Mucosa of rectum (tissue), 2 donors: ENCODE results near the gene PLEKHM2.

Source experiments
- H3K27ac ChIP-seq, 2 donors: one replicate each; pipeline ENCODE4 v1.7.0; 2013; ENCODE audit warnings: inconsistent platforms in 2 of 2, low read depth in 2 of 2, low read length in 2 of 2
- H3K27me3 ChIP-seq, 2 donors: one replicate each; pipeline ENCODE4 v1.7.0; 2013; ENCODE audit warnings: low read length in 2 of 2; ENCODE audit not compliant: control insufficient read depth in 2 of 2, insufficient read depth in 2 of 2
- H3K36me3 ChIP-seq, 2 donors: one replicate each; pipeline ENCODE4 v1.7.0; 2013; ENCODE audit warnings: low read length in 2 of 2; ENCODE audit not compliant: control insufficient read depth in 2 of 2, insufficient read depth in 2 of 2
- H3K4me1 ChIP-seq, 2 donors: one replicate each; pipeline ENCODE4 v1.7.0; 2013; ENCODE audit warnings: low read length in 2 of 2, mild to moderate bottlenecking in 1 of 2; ENCODE audit not compliant: control insufficient read depth in 2 of 2, insufficient read depth in 2 of 2
- H3K4me3 ChIP-seq, 2 donors: one replicate each; pipeline ENCODE4 v1.7.0; 2013; ENCODE audit warnings: low read length in 2 of 2
- H3K9ac ChIP-seq, 2 donors: one replicate each; pipeline ENCODE4 v1.7.0; 2013; ENCODE audit warnings: low read length in 2 of 2, low read depth in 1 of 2, mild to moderate bottlenecking in 1 of 2
- H3K9me3 ChIP-seq, 2 donors: one replicate each; pipeline ENCODE4 v1.7.0; 2013; ENCODE audit warnings: low read length in 2 of 2; ENCODE audit not compliant: control insufficient read depth in 2 of 2
- donor health status: healthy.
- donor health status: Normal muscosa, but diverticular disease.

The PLEKHM2 gene

GRCh38 chr1:15656464-15656863, 27.7 kb upstream of the PLEKHM2 start:
- no peaks in the 10 kb centered on the region for H3K4me1 ChIP-seq
- no peak overlapping the region for H3K9ac ChIP-seq
- no peaks in the 10 kb centered on the region for H3K9me3 ChIP-seq
- peaks cover 47 to 57% of the 10 kb centered on the region in 2 donors for H3K36me3 ChIP-seq
- no peaks in the 10 kb centered on the region for H3K27me3 ChIP-seq
- H3K27ac ChIP-seq, result no peak overlapping the region
- no peak overlapping the region for H3K4me3 ChIP-seq

GRCh38 chr1:15657021-15657420, 27.1 kb upstream of the PLEKHM2 start:
- no peaks in the 10 kb centered on the region for H3K4me1 ChIP-seq
- H3K4me3 ChIP-seq, result no peak overlapping the region
- H3K9me3 ChIP-seq, result no peaks in the 10 kb centered on the region
- H3K27me3 ChIP-seq, result no peaks in the 10 kb centered on the region
- H3K9ac ChIP-seq, result no peak overlapping the region
- peaks cover 46 to 59% of the 10 kb centered on the region in 2 donors for H3K36me3 ChIP-seq
- H3K27ac ChIP-seq, result no peak overlapping the region

GRCh38 chr1:15660151-15660550, 24.0 kb upstream of the PLEKHM2 start:
- Histone ChIP-seq H3K4me1 (no peaks in the 10 kb centered on the region), H3K27me3 (no peaks in the 10 kb centered on the region), H3K9me3 (no peaks in the 10 kb centered on the region), H3K36me3 (peaks cover 39 to 54% of the 10 kb centered on the region in 2 donors), H3K4me3 (no peak overlapping the region), H3K27ac (no peak overlapping the region), H3K9ac (no peak overlapping the region)

- no peak overlapping the region for H3K27ac ChIP-seq
- H3K4me1 ChIP-seq, result no peaks in the 10 kb centered on the region
- H3K9ac ChIP-seq, result no peak overlapping the region
- peaks cover 30 to 40% of the 10 kb centered on the region in 2 donors for H3K36me3 ChIP-seq
- H3K9me3 ChIP-seq, result no peaks in the 10 kb centered on the region
- no peaks in the 10 kb centered on the region for H3K27me3 ChIP-seq
- H3K4me3 ChIP-seq, result no peak overlapping the region
Observed at GRCh38 chr1:15662477-15662876, 21.6 kb upstream of the PLEKHM2 start.

GRCh38 chr1:15663925-15664324, 20.2 kb upstream of the PLEKHM2 start:
- H3K4me3 ChIP-seq, result no peak overlapping the region
- H3K36me3 ChIP-seq, result peaks cover 30 to 39% of the 10 kb centered on the region in 2 donors
- H3K4me1 ChIP-seq, result peaks cover 0 to 2% of the 10 kb centered on the region in 2 donors
- H3K9ac ChIP-seq, result no peak overlapping the region
- no peaks in the 10 kb centered on the region for H3K9me3 ChIP-seq
- H3K27me3 ChIP-seq, result no peaks in the 10 kb centered on the region
- no peak overlapping the region for H3K27ac ChIP-seq

- Histone ChIP-seq H3K4me3 (no peak overlapping the region), H3K36me3 (peaks cover 3 to 5% of the 10 kb centered on the region in 2 donors), H3K9ac (no peak overlapping the region), H3K27ac (no peak overlapping the region), H3K4me1 (peaks cover 0 to 2% of the 10 kb centered on the region in 2 donors), H3K27me3 (no peaks in the 10 kb centered on the region), H3K9me3 (no peaks in the 10 kb centered on the region)
Observed at GRCh38 chr1:15667362-15667761, 16.8 kb upstream of the PLEKHM2 start.

- H3K9me3 ChIP-seq, result no peaks in the 10 kb centered on the region
- peaks cover 0 to 2% of the 10 kb centered on the region in 2 donors for H3K4me1 ChIP-seq
- H3K9ac ChIP-seq, result no peak overlapping the region
- no peaks in the 10 kb centered on the region for H3K27me3 ChIP-seq
- peaks cover 0 to 2% of the 10 kb centered on the region in 2 donors for H3K36me3 ChIP-seq
- H3K27ac ChIP-seq, result no peak overlapping the region
- no peak overlapping the region for H3K4me3 ChIP-seq
Observed at GRCh38 chr1:15668089-15668754, 15.9 kb upstream of the PLEKHM2 start.

GRCh38 chr1:15669074-15669473, 15.0 kb upstream of the PLEKHM2 start:
- Histone ChIP-seq H3K4me3 (no peak overlapping the region), H3K27ac (no peak overlapping the region), H3K9me3 (no peaks in the 10 kb centered on the region), H3K36me3 (peaks cover 0 to 2% of the 10 kb centered on the region in 2 donors), H3K4me1 (peaks cover 0 to 2% of the 10 kb centered on the region in 2 donors), H3K27me3 (no peaks in the 10 kb centered on the region), H3K9ac (no peak overlapping the region)

GRCh38 chr1:15669864-15670263, 14.3 kb upstream of the PLEKHM2 start:
- Histone ChIP-seq H3K27me3 (no peaks in the 10 kb centered on the region), H3K27ac (no peak overlapping the region), H3K36me3 (peaks cover 0 to 2% of the 10 kb centered on the region in 2 donors), H3K4me3 (no peak overlapping the region), H3K9me3 (no peaks in the 10 kb centered on the region), H3K4me1 (peaks cover 0 to 2% of the 10 kb centered on the region in 2 donors), H3K9ac (no peak overlapping the region)

GRCh38 chr1:15671430-15671829, 12.7 kb upstream of the PLEKHM2 start:
- H3K9me3 ChIP-seq, result no peaks in the 10 kb centered on the region
- no peak overlapping the region for H3K27ac ChIP-seq
- H3K9ac ChIP-seq, result no peak overlapping the region
- no peak overlapping the region for H3K4me3 ChIP-seq
- H3K4me1 ChIP-seq, result peaks cover 0 to 2% of the 10 kb centered on the region in 2 donors
- H3K27me3 ChIP-seq, result no peaks in the 10 kb centered on the region
- H3K36me3 ChIP-seq, result peaks cover 0 to 2% of the 10 kb centered on the region in 2 donors
